Measurements from ENCODE around the gene MERTK. TPM values are rescaled to one million over a fixed set of nuclear protein-coding genes. Genes with fewer than 3 reads are reported as not detected.
A peak's percentile ranks its signal among the peaks of the same experiment; 100 is the strongest.

Gene MERTK
- total and polyA plus RNA-seq, 2 of the 13 experiments (the other 11 are each of a cell fraction or from before 2014, with no cell fraction given) = 37.3 to 44.7 TPM

DNA sequence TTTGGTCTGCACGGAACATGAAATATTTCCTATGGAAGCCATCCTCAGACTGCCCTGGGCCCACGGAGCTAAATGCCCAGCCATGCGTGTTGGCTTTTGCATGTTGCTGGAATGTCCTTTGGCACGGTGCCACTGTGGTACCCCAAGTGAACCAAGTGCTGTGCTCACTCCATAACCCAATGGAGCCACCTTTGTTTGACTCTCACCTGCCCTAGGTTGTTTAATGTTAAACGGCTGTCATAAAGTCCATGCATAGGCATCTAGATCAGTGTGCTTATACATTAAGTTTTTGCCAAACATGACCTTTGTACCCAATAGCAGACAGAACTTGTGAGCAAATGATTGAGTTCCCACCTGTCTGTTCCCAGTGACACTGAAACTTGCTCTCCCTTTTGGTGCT lies 96.7 kb downstream of the MERTK start (continued):
- TF ChIP-seq, protein P1, sequence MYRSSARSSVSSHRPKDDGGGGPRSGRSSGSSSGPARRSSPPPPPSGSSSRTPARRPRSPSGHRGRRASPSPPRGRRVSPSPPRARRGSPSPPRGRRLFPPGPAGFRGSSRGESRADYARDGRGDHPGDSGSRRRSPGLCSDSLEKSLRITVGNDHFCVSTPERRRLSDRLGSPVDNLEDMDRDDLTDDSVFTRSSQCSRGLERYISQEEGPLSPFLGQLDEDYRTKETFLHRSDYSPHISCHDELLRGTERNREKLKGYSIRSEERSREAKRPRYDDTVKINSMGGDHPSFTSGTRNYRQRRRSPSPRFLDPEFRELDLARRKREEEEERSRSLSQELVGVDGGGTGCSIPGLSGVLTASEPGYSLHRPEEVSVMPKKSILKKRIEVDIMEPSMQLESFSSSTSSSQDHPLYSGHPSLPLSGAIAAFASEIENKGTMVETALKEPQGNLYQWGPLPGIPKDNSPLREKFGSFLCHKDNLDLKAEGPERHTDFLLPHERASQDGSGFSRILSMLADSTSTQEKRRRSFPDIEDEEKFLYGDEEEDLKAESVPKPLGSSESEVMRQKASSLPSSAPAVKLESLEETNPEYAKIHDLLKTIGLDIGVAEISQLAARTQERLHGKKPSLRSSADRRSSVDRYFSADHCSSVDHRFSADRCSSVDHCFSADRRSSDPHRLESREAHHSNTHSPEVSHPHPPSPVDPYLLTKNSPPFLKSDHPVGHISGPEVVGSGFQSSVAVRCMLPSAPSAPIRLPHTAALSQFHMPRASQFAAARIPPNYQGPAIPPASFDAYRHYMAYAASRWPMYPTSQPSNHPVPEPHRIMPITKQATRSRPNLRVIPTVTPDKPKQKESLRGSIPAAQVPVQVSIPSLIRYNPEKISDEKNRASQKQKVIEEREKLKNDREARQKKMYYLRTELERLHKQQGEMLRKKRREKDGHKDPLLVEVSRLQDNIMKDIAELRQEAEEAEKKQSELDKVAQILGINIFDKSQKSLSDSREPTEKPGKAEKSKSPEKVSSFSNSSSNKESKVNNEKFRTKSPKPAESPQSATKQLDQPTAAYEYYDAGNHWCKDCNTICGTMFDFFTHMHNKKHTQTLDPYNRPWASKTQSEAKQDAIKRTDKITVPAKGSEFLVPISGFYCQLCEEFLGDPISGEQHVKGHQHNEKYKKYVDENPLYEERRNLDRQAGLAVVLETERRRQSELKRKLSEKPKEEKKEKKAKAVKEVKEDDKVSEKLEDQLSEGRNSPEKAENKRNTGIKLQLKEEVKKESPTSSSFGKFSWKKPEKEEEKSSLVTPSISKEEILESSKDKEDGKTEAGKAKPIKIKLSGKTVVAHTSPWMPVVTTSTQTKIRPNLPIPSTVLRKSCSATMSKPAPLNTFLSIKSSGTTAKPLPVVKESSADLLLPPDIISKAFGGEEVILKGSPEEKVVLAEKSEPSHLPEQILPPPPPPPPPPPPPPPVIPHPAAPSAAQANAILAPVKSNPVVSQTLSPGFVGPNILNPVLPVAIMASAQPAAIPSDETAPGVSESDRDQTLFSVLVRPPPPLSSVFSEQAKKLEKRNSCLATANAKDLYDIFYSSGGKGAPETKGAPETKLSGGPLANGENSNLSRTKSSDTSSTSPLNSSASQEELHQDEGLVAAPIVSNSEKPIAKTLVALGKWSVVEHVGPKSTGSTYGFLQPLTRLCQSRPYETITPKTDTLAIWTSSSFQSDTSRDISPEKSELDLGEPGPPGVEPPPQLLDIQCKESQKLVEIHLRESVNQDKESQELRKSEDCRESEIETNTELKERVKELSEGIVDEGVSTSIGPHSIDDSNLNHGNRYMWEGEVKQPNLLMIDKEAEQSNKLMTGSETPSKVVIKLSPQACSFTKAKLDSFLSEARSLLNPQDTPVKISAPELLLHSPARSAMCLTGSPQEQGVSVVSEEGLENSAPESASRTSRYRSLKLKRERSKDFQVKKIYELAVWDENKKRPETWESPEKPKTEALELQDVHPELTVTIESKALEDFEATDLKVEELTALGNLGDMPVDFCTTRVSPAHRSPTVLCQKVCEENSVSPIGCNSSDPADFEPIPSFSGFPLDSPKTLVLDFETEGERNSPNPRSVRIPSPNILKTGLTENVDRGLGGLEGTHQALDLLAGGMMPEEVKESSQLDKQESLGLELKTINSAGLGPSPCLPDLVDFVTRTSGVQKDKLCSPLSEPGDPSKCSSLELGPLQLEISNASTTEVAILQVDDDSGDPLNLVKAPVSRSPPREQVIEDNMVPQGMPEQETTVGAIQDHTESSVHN (CRISPR knock-in tag; IDR thresholded peaks at IDR 0.05) = no peak
- TF ChIP-seq SOX6 (IDR thresholded peaks at IDR 0.05) (no peak), SOX6 (CRISPR knock-in tag; IDR thresholded peaks at IDR 0.05) (0 out of 2 replicates have a peak, but pooled peaks have one; percentile 48), ZNF737 (CRISPR knock-in tag; IDR thresholded peaks at IDR 0.05; ENCODE audit: borderline replicate concordance) (no peak), ZFP62 (CRISPR knock-in tag; IDR thresholded peaks at IDR 0.05) (no peak), MEF2D (CRISPR knock-in tag; IDR thresholded peaks at IDR 0.05) (no peak), NCOR1 (IDR thresholded peaks at IDR 0.05; ENCODE audit: borderline replicate concordance, low read length) (peak; percentile 76; the same call in 1 of the 2 replicates)
- TF ChIP-seq, protein P2, sequence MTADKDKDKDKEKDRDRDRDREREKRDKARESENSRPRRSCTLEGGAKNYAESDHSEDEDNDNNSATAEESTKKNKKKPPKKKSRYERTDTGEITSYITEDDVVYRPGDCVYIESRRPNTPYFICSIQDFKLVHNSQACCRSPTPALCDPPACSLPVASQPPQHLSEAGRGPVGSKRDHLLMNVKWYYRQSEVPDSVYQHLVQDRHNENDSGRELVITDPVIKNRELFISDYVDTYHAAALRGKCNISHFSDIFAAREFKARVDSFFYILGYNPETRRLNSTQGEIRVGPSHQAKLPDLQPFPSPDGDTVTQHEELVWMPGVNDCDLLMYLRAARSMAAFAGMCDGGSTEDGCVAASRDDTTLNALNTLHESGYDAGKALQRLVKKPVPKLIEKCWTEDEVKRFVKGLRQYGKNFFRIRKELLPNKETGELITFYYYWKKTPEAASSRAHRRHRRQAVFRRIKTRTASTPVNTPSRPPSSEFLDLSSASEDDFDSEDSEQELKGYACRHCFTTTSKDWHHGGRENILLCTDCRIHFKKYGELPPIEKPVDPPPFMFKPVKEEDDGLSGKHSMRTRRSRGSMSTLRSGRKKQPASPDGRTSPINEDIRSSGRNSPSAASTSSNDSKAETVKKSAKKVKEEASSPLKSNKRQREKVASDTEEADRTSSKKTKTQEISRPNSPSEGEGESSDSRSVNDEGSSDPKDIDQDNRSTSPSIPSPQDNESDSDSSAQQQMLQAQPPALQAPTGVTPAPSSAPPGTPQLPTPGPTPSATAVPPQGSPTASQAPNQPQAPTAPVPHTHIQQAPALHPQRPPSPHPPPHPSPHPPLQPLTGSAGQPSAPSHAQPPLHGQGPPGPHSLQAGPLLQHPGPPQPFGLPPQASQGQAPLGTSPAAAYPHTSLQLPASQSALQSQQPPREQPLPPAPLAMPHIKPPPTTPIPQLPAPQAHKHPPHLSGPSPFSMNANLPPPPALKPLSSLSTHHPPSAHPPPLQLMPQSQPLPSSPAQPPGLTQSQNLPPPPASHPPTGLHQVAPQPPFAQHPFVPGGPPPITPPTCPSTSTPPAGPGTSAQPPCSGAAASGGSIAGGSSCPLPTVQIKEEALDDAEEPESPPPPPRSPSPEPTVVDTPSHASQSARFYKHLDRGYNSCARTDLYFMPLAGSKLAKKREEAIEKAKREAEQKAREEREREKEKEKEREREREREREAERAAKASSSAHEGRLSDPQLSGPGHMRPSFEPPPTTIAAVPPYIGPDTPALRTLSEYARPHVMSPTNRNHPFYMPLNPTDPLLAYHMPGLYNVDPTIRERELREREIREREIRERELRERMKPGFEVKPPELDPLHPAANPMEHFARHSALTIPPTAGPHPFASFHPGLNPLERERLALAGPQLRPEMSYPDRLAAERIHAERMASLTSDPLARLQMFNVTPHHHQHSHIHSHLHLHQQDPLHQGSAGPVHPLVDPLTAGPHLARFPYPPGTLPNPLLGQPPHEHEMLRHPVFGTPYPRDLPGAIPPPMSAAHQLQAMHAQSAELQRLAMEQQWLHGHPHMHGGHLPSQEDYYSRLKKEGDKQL (CRISPR knock-in tag; IDR thresholded peaks at IDR 0.05; ENCODE audit: low read depth) = no peak
- TF ChIP-seq, protein P3, sequence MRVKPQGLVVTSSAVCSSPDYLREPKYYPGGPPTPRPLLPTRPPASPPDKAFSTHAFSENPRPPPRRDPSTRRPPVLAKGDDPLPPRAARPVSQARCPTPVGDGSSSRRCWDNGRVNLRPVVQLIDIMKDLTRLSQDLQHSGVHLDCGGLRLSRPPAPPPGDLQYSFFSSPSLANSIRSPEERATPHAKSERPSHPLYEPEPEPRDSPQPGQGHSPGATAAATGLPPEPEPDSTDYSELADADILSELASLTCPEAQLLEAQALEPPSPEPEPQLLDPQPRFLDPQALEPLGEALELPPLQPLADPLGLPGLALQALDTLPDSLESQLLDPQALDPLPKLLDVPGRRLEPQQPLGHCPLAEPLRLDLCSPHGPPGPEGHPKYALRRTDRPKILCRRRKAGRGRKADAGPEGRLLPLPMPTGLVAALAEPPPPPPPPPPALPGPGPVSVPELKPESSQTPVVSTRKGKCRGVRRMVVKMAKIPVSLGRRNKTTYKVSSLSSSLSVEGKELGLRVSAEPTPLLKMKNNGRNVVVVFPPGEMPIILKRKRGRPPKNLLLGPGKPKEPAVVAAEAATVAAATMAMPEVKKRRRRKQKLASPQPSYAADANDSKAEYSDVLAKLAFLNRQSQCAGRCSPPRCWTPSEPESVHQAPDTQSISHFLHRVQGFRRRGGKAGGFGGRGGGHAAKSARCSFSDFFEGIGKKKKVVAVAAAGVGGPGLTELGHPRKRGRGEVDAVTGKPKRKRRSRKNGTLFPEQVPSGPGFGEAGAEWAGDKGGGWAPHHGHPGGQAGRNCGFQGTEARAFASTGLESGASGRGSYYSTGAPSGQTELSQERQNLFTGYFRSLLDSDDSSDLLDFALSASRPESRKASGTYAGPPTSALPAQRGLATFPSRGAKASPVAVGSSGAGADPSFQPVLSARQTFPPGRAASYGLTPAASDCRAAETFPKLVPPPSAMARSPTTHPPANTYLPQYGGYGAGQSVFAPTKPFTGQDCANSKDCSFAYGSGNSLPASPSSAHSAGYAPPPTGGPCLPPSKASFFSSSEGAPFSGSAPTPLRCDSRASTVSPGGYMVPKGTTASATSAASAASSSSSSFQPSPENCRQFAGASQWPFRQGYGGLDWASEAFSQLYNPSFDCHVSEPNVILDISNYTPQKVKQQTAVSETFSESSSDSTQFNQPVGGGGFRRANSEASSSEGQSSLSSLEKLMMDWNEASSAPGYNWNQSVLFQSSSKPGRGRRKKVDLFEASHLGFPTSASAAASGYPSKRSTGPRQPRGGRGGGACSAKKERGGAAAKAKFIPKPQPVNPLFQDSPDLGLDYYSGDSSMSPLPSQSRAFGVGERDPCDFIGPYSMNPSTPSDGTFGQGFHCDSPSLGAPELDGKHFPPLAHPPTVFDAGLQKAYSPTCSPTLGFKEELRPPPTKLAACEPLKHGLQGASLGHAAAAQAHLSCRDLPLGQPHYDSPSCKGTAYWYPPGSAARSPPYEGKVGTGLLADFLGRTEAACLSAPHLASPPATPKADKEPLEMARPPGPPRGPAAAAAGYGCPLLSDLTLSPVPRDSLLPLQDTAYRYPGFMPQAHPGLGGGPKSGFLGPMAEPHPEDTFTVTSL (CRISPR knock-in tag; IDR thresholded peaks at IDR 0.05; ENCODE audit: borderline replicate concordance) = no peak
